OCI-LY7 (cell line): Measurements from ENCODE around the gene KBTBD8.

ENCODE experiments used
- EZH2phosphoT487 ChIP-seq: fragments of 200-600 bp; sonication (generic); IDR thresholded peaks from 2 replicates; pipeline ENCODE4 v1.6.1; 2018; ENCODE audit warnings: low read depth, borderline replicate concordance, mild to moderate bottlenecking, mixed run types, antibody characterized with exemption, low read length, moderate library complexity, mixed read lengths
- TF ChIP-seq, protein P1 (sequence below): fragments of 200-600 bp; sonication (generic); conservative IDR thresholded peaks from 2 replicates; pipeline ENCODE4 v1.5.1; 2014; ENCODE audit warnings: mild to moderate bottlenecking, antibody characterized with exemption, low read length, moderate library complexity, mixed read lengths

DNA sequence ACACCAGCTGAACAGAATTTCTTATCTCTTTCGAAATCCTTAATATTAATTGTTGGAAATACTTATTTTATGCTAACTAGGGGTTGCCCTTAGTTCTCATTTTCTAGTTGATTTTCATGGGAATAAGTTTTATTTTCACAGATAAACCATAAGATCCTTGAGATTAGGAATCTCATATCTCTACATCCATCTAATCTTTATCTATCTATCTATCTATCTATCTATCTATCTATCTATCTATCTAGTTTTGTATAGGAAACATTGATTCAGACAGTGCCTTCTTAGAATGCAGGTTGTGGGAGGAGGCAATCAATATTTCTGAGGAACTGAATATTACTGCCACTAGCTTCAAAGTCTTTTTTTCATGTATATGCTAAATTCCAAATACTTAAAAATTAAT is 3.5 kb upstream of the KBTBD8 start:
- TF ChIP-seq, protein P1, sequence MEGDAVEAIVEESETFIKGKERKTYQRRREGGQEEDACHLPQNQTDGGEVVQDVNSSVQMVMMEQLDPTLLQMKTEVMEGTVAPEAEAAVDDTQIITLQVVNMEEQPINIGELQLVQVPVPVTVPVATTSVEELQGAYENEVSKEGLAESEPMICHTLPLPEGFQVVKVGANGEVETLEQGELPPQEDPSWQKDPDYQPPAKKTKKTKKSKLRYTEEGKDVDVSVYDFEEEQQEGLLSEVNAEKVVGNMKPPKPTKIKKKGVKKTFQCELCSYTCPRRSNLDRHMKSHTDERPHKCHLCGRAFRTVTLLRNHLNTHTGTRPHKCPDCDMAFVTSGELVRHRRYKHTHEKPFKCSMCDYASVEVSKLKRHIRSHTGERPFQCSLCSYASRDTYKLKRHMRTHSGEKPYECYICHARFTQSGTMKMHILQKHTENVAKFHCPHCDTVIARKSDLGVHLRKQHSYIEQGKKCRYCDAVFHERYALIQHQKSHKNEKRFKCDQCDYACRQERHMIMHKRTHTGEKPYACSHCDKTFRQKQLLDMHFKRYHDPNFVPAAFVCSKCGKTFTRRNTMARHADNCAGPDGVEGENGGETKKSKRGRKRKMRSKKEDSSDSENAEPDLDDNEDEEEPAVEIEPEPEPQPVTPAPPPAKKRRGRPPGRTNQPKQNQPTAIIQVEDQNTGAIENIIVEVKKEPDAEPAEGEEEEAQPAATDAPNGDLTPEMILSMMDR: no peak
- no peak for TF ChIP-seq EZH2phosphoT487
